Colonic mucosa (tissue), 4 donors: ENCODE results near the gene RALGAPA2. TPM values are rescaled to one million over a fixed set of nuclear protein-coding genes. Genes with fewer than 3 reads are reported as not detected.

Experiments used
- DNase-seq: peaks from one replicate; pipeline ENCODE4 v3.0.0-alpha.2; 2020
- H3K27ac ChIP-seq: fragments of 200-600 bp; one replicate; pipeline ENCODE4 v1.8.0; 2021
- H3K27me3 ChIP-seq: fragments of 200-600 bp; one replicate; pipeline ENCODE4 v1.8.0; 2021
- H3K36me3 ChIP-seq: fragments of 200-600 bp; one replicate; pipeline ENCODE4 v1.8.0; 2021
- H3K4me1 ChIP-seq: fragments of 200-600 bp; one replicate; pipeline ENCODE4 v1.8.0; 2021; ENCODE audit warnings: mild to moderate bottlenecking
- H3K4me3 ChIP-seq: fragments of 200-600 bp; one replicate; pipeline ENCODE4 v1.8.0; 2021
- H3K9ac ChIP-seq, 2 donors: one replicate each; pipeline ENCODE4 v1.7.0; 2013; ENCODE audit warnings: control low read depth in 2 of 2, low read depth in 2 of 2, low read length in 2 of 2
- H3K9me3 ChIP-seq: fragments of 200-600 bp; one replicate; pipeline ENCODE4 v1.8.0; 2021
- intact Hi-C: fragments of 100-400 bp; cut with DNase I; formaldehyde crosslinking; loops from one replicate; pipeline ENCODE4 v1.14.1; 2022
- total RNA-seq, 2 donors: library from RNA; stranded (reverse); fragmentation: NEBNext Ultra II Directional in 1 of 2; extraction: Animal tissue kit (Norgen Biotek cat#: 25700) in 1 of 2; gene quantifications; one replicate each; pipeline ENCODE4 v1.2.1, GENCODE V29; 2021
- TF ChIP-seq, protein P1 (sequence below): fragments of 200-600 bp; IDR thresholded peaks from one replicate; pipeline ENCODE4 v1.8.0; 2022; ENCODE audit warnings: antibody characterized with exemption, mild to moderate bottlenecking
- donor health status: healthy.
- donor health status: DM: no; HTN: no; CAD: no.
- donor health status: DM: no; HTN: no; CAD: no.

The RALGAPA2 gene
- total RNA-seq, 2 donors from 2014 or later = 64.5 to 66.1 TPM

DNA sequence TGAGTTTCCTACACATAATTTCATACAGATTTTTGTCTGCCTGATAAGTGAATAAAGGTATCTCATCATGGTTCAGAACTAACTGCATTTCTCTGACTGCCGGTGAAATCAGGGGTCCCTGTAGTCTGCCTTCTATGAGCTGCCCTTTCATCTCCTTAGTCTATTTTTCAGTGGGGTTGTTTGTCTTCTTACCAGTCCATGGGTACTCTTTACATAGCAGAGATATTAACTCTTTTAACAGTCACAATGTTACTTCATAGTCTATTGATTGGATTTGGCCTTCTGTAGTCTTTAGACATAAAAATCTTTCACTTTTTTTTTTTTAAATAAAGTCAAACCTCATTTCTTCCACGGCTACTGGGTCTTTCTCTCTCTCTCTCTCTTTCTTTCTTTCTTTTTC is 79.8 kb downstream of the RALGAPA2 start:
- no peak for DNase-seq
- H3K27me3 ChIP-seq = no peaks in the 10 kb centered on the region
- intact Hi-C loops = no loop called here
- no peak overlapping the region for H3K4me3 ChIP-seq
- no peaks in the 10 kb centered on the region for H3K4me1 ChIP-seq
- H3K9me3 ChIP-seq = no peaks in the 10 kb centered on the region
- H3K36me3 ChIP-seq = peaks cover 10% of the 10 kb centered on the region
- TF ChIP-seq, protein P1, sequence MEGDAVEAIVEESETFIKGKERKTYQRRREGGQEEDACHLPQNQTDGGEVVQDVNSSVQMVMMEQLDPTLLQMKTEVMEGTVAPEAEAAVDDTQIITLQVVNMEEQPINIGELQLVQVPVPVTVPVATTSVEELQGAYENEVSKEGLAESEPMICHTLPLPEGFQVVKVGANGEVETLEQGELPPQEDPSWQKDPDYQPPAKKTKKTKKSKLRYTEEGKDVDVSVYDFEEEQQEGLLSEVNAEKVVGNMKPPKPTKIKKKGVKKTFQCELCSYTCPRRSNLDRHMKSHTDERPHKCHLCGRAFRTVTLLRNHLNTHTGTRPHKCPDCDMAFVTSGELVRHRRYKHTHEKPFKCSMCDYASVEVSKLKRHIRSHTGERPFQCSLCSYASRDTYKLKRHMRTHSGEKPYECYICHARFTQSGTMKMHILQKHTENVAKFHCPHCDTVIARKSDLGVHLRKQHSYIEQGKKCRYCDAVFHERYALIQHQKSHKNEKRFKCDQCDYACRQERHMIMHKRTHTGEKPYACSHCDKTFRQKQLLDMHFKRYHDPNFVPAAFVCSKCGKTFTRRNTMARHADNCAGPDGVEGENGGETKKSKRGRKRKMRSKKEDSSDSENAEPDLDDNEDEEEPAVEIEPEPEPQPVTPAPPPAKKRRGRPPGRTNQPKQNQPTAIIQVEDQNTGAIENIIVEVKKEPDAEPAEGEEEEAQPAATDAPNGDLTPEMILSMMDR = no peak
- H3K9ac ChIP-seq = no peak overlapping the region
- no peak overlapping the region for H3K27ac ChIP-seq

- H3K4me1 ChIP-seq = no peaks in the 10 kb centered on the region
- no peak overlapping the region for H3K4me3 ChIP-seq
- no peaks in the 10 kb centered on the region for H3K9me3 ChIP-seq
- DNase-seq = no peak
- H3K27me3 ChIP-seq = no peaks in the 10 kb centered on the region
- H3K9ac ChIP-seq = no peak overlapping the region
- TF ChIP-seq, protein P1 = no peak
- no peak overlapping the region for H3K27ac ChIP-seq
- peaks cover 10% of the 10 kb centered on the region for H3K36me3 ChIP-seq
- intact Hi-C loops = no loop called here
These were observed 81.9 kb downstream of the RALGAPA2 start for GRCh38 chr20:20630551-20630950.

DNA sequence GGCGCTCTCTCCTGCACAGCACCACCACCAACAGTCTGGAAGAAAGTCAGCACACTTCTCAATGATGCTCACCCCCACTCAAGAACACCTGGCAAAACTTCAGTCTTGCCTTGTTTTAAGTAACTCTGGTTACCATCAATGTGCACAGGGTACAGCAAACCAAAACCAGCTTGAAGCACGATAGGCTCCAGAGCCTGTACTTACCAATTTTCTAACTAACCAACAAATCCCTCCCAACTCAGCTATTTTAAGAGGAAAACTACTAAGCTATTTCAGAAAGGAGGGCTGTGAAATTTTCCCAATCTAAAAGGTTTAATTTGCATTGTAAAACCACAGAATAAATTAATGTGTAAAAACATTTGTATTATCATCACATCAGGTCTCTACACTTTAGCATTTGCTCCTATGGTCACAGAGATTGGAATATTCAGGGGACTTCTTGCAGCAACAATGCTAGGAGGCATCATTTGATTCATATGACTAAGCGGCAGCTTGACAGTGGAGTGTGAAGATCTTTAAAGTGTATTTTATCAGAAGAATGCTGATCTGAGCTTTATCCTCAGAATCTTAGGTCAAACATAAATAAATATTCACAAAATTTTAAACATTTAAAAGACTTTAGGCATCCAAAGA is 82.8 kb downstream of the RALGAPA2 start:
- Histone ChIP-seq H3K9ac (no peak overlapping the region), H3K9me3 (no peaks in the 10 kb centered on the region), H3K4me1 (no peaks in the 10 kb centered on the region), H3K36me3 (peaks cover 5% of the 10 kb centered on the region), H3K27me3 (no peaks in the 10 kb centered on the region), H3K27ac (no peak overlapping the region), H3K4me3 (no peak overlapping the region)
- intact Hi-C loops = no loop called here
- DNase-seq = no peak
- TF ChIP-seq, protein P1 = no peak

DNA sequence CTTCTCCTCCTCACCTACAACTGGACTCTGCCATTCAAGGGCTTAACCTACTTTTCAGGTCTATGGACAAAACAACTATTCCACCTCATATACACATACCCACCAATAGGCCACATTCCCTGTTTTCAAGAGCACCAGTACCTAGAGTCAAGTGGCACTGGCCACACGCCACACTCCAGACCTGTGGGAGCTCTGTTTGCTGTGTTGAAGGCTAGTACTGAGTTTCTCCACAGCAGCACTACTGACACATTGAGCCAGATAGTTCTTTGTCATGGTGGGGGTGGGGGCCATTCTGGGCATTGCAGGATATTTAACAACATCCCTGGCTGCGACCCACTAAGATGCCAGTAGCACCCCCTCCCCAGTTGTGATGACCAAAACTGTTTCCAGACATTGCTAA is 84.1 kb downstream of the RALGAPA2 start:
- no peak overlapping the region for H3K4me3 ChIP-seq
- DNase-seq = no peak
- intact Hi-C loops = no loop called here

GRCh38 chr20:20627471-20627870 is 85.0 kb downstream of the RALGAPA2 start:
- no peaks in the 10 kb centered on the region for H3K9me3 ChIP-seq
- no peak overlapping the region for H3K9ac ChIP-seq
- intact Hi-C loops = no loop called here
- no peaks in the 10 kb centered on the region for H3K27me3 ChIP-seq
- no peaks in the 10 kb centered on the region for H3K36me3 ChIP-seq
- no peaks in the 10 kb centered on the region for H3K4me1 ChIP-seq
- TF ChIP-seq, protein P1 = no peak
- no peak overlapping the region for H3K27ac ChIP-seq
- no peak for DNase-seq
- no peak overlapping the region for H3K4me3 ChIP-seq

More for the DNA sequence above, 84.1 kb downstream of the RALGAPA2 start:
- Histone ChIP-seq H3K4me1 (no peaks in the 10 kb centered on the region), H3K27ac (no peak overlapping the region), H3K9me3 (no peaks in the 10 kb centered on the region), H3K9ac (no peak overlapping the region), H3K27me3 (no peaks in the 10 kb centered on the region), H3K36me3 (no peaks in the 10 kb centered on the region)
- TF ChIP-seq, protein P1 = no peak
